HepG2 (cell line): ENCODE data around the gene ZNF365.

Experiments used
- BHLHE40 ChIP-seq: IDR thresholded peaks from 2 replicates; pipeline ENCODE4 v1.6.1; 2011; ENCODE audit warnings: low read length, improper control_type of control experiment
- CTCF ChIP-seq: sonication (generic); formaldehyde crosslinking; IDR thresholded peaks from 2 replicates; pipeline ENCODE4 v1.5.0; 2020; ENCODE audit warnings: mild to moderate bottlenecking, missing genetic modification reagents, moderate library complexity
- ELF4 ChIP-seq: sonication (generic); formaldehyde crosslinking; IDR thresholded peaks from 2 replicates; pipeline ENCODE4 v1.5.0; 2020; ENCODE audit warnings: missing genetic modification reagents, mild to moderate bottlenecking, moderate library complexity, borderline replicate concordance
- HDAC1 ChIP-seq: sonication (generic); formaldehyde crosslinking; IDR thresholded peaks from 2 replicates; pipeline ENCODE4 v1.5.1; 2020; ENCODE audit warnings: mild to moderate bottlenecking, missing genetic modification reagents
- JUNB ChIP-seq: sonication (generic); formaldehyde crosslinking; IDR thresholded peaks from 2 replicates; pipeline ENCODE4 v1.8.0; 2022; ENCODE audit warnings: missing genetic modification reagents, mild to moderate bottlenecking, borderline replicate concordance
- MAFK ChIP-seq, 2 experiments: IDR thresholded peaks in 1 of 2; conservative IDR thresholded peaks in 1 of 2; 2 replicates each; pipeline ENCODE4 v1.6.1; 2011; ENCODE audit warnings: improper control_type of control experiment in 2 of 2, low read length in 2 of 2
- MNT ChIP-seq: fragments of 450-650 bp; IDR thresholded peaks from 2 replicates; pipeline ENCODE4 v1.6.1; 2016
- POLR2A ChIP-seq, 2 experiments: IDR thresholded peaks; 2 replicates each; pipeline ENCODE4 v1.6.1; 2011; ENCODE audit warnings: low read depth in 2 of 2, low read length in 2 of 2, mild to moderate bottlenecking in 1 of 2, moderate library complexity in 1 of 2; ENCODE audit not compliant: insufficient read depth in 1 of 2
- ZNF224 ChIP-seq: sonication (generic); formaldehyde crosslinking; IDR thresholded peaks from 2 replicates; pipeline ENCODE4 v1.5.0; 2020; ENCODE audit warnings: mild to moderate bottlenecking, missing genetic modification reagents
- ZNF317 ChIP-seq: sonication (generic); formaldehyde crosslinking; IDR thresholded peaks from 2 replicates; pipeline ENCODE4 v1.5.0; 2020; ENCODE audit warnings: mild to moderate bottlenecking, missing genetic modification reagents
- ZNF362 ChIP-seq: sonication (generic); formaldehyde crosslinking; IDR thresholded peaks from 2 replicates; pipeline ENCODE4 v1.4.0; 2020; ENCODE audit warnings: missing genetic modification reagents, mild to moderate bottlenecking, borderline replicate concordance
- ZSCAN20 ChIP-seq: sonication (generic); formaldehyde crosslinking; IDR thresholded peaks from 2 replicates; pipeline ENCODE4 v1.4.0; 2020; ENCODE audit warnings: missing genetic modification reagents, mild to moderate bottlenecking, borderline replicate concordance
- ZZZ3 ChIP-seq: sonication (generic); formaldehyde crosslinking; IDR thresholded peaks from 2 replicates; pipeline ENCODE4 v1.4.0; 2020; ENCODE audit warnings: missing genetic modification reagents, mild to moderate bottlenecking, borderline replicate concordance

- no peak for TF ChIP-seq ZNF362 (CRISPR knock-in tag)
- TF ChIP-seq ZZZ3 (CRISPR knock-in tag) = no peak
- TF ChIP-seq HDAC1 (CRISPR knock-in tag) = no peak
- TF ChIP-seq MAFK (conservative IDR thresholded peaks at IDR 0.05 in 1 of 2, IDR thresholded peaks at IDR 0.05 in 1 of 2; ENCODE audit: low read length in 2 of 2) = no peak
- TF ChIP-seq ZSCAN20 (CRISPR knock-in tag) = no peak
- no peak for TF ChIP-seq JUNB (CRISPR knock-in tag)
- no peak for TF ChIP-seq BHLHE40
- TF ChIP-seq CTCF (CRISPR knock-in tag) = no peak
- no peak for TF ChIP-seq ZNF224 (CRISPR knock-in tag)
- no peak for TF ChIP-seq ZNF317 (CRISPR knock-in tag)
- no peak for TF ChIP-seq ELF4 (CRISPR knock-in tag)
- TF ChIP-seq MNT = no peak
- TF ChIP-seq POLR2A (IDR thresholded peaks at IDR 0.05; ENCODE audit: insufficient read depth in 1 of 2, low read depth in 2 of 2, low read length in 2 of 2) = no peak
These were observed 38.8 kb upstream of the ZNF365 start for GRCh38 chr10:62335326-62335725.
